HEK293 (cell line): ENCODE measurements around the gene SDC3.

Experiments used
- SP3 ChIP-seq: fragments of 450-650 bp; formaldehyde crosslinking; IDR thresholded peaks from 2 replicates; pipeline ENCODE4 v1.5.1; 2016; ENCODE audit warnings: missing biosample characterization, missing genetic modification characterization
- ZNF112 ChIP-seq: fragments of 450-650 bp; formaldehyde crosslinking; IDR thresholded peaks from 2 replicates; pipeline ENCODE4 v1.5.0; 2017; ENCODE audit warnings: missing biosample characterization, missing genetic modification characterization
- ZNF121 ChIP-seq: fragments of 450-650 bp; formaldehyde crosslinking; IDR thresholded peaks from 2 replicates; pipeline ENCODE4 v1.5.1; 2016; ENCODE audit warnings: missing biosample characterization, missing genetic modification characterization
- ZNF2 ChIP-seq: fragments of 450-650 bp; formaldehyde crosslinking; IDR thresholded peaks from 2 replicates; pipeline ENCODE4 v1.5.1; 2016; ENCODE audit warnings: missing biosample characterization, missing genetic modification characterization
- ZNF24 ChIP-seq: fragments of 450-650 bp; formaldehyde crosslinking; IDR thresholded peaks from 2 replicates; pipeline ENCODE4 v1.5.1; 2016; ENCODE audit warnings: missing biosample characterization, missing genetic modification characterization
- ZNF292 ChIP-seq: fragments of 450-650 bp; formaldehyde crosslinking; IDR thresholded peaks from 2 replicates; pipeline ENCODE4 v1.5.1; 2016; ENCODE audit warnings: low read depth, missing biosample characterization, missing genetic modification characterization, borderline replicate concordance
- ZNF501 ChIP-seq: fragments of 450-650 bp; formaldehyde crosslinking; IDR thresholded peaks from 2 replicates; pipeline ENCODE4 v1.5.1; 2016; ENCODE audit warnings: missing biosample characterization, missing genetic modification characterization
- ZNF549 ChIP-seq: fragments of 450-650 bp; IDR thresholded peaks from 2 replicates; pipeline ENCODE4 v1.5.1; 2018; ENCODE audit warnings: missing biosample characterization, missing genetic modification characterization, mild to moderate bottlenecking, inconsistent platforms, moderate library complexity
- ZNF596 ChIP-seq: fragments of 450-650 bp; IDR thresholded peaks from 2 replicates; pipeline ENCODE4 v1.5.0; 2018; ENCODE audit warnings: missing biosample characterization, mild to moderate bottlenecking, missing genetic modification characterization, moderate library complexity
- ZNF664 ChIP-seq: fragments of 450-650 bp; formaldehyde crosslinking; IDR thresholded peaks from 2 replicates; pipeline ENCODE4 v1.5.1; 2016; ENCODE audit warnings: missing biosample characterization, missing genetic modification characterization
- TF ChIP-seq, protein P1 (sequence below): fragments of 450-650 bp; formaldehyde crosslinking; IDR thresholded peaks from 2 replicates; pipeline ENCODE4 v1.5.1; 2016; ENCODE audit warnings: missing biosample characterization, missing genetic modification characterization
- TF ChIP-seq, protein P2 (sequence below): fragments of 450-650 bp; formaldehyde crosslinking; IDR thresholded peaks from 2 replicates; pipeline ENCODE4 v1.5.1; 2016; ENCODE audit warnings: missing biosample characterization, missing genetic modification characterization
- TF ChIP-seq, protein P3 (sequence below): fragments of 450-650 bp; formaldehyde crosslinking; IDR thresholded peaks from 2 replicates; pipeline ENCODE4 v1.5.1; 2016; ENCODE audit warnings: missing biosample characterization, missing genetic modification characterization

GRCh38 chr1:30883389-30884172 lies 25.0 kb downstream of the SDC3 start:
- TF ChIP-seq, protein P1, sequence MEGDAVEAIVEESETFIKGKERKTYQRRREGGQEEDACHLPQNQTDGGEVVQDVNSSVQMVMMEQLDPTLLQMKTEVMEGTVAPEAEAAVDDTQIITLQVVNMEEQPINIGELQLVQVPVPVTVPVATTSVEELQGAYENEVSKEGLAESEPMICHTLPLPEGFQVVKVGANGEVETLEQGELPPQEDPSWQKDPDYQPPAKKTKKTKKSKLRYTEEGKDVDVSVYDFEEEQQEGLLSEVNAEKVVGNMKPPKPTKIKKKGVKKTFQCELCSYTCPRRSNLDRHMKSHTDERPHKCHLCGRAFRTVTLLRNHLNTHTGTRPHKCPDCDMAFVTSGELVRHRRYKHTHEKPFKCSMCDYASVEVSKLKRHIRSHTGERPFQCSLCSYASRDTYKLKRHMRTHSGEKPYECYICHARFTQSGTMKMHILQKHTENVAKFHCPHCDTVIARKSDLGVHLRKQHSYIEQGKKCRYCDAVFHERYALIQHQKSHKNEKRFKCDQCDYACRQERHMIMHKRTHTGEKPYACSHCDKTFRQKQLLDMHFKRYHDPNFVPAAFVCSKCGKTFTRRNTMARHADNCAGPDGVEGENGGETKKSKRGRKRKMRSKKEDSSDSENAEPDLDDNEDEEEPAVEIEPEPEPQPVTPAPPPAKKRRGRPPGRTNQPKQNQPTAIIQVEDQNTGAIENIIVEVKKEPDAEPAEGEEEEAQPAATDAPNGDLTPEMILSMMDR (tag by site-specific recombination): no peak
- peak; percentile 90; the same call in 1 of the 2 replicates for TF ChIP-seq ZNF664 (tag by site-specific recombination)
- TF ChIP-seq ZNF2 (tag by site-specific recombination): no peak
- TF ChIP-seq ZNF501: no peak
- TF ChIP-seq ZNF112 (tag by site-specific recombination): no peak
- no peak for TF ChIP-seq SP3 (tag by site-specific recombination)
- TF ChIP-seq, protein P2, sequence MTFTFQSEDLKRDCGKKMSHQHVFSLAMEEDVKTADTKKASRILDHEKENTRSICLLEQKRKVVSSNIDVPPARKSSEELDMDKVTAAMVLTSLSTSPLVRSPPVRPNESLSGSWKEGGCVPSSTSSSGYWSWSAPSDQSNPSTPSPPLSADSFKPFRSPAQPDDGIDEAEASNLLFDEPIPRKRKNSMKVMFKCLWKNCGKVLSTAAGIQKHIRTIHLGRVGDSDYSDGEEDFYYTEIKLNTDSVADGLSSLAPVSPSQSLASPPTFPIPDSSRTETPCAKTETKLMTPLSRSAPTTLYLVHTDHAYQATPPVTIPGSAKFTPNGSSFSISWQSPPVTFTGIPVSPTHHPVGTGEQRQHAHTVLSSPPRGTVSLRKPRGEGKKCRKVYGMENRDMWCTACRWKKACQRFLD: no peak
- TF ChIP-seq, protein P3, sequence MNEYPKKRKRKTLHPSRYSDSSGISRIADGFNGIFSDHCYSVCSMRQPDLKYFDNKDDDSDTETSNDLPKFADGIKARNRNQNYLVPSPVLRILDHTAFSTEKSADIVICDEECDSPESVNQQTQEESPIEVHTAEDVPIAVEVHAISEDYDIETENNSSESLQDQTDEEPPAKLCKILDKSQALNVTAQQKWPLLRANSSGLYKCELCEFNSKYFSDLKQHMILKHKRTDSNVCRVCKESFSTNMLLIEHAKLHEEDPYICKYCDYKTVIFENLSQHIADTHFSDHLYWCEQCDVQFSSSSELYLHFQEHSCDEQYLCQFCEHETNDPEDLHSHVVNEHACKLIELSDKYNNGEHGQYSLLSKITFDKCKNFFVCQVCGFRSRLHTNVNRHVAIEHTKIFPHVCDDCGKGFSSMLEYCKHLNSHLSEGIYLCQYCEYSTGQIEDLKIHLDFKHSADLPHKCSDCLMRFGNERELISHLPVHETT (tag by site-specific recombination): no peak
- TF ChIP-seq ZNF292 (tag by site-specific recombination): no peak
- TF ChIP-seq ZNF596 (tag by site-specific recombination): no peak
- no peak for TF ChIP-seq ZNF24 (tag by site-specific recombination)
- TF ChIP-seq ZNF549: no peak
- no peak for TF ChIP-seq ZNF121 (tag by site-specific recombination)
